GM18499 (cell line): Measurements from ENCODE around the gene CLPTM1L.
"Not testable (repeated sequence)": the region's sequence is repeated elsewhere in the genome, so short reads cannot be mapped to it uniquely, and the experiment has no call there.

Experiments used
- ATAC-seq: cut with Tn5 transposase; IDR thresholded peaks from one replicate; pipeline ENCODE4 v1.9.1; 2021; ENCODE audit warnings: moderate number of reproducible peaks; ENCODE audit not compliant: insufficient read depth, unreplicated experiment

The CLPTM1L gene

GRCh38 chr5:1294835-1295649 lies 49.9 kb downstream of the CLPTM1L start, which contains the start of gene TERT:
TERT (minus strand) TSS chr5:1295068; CDS start chr5:1294989, 79 bp downstream.
- ATAC-seq: no peak

DNA sequence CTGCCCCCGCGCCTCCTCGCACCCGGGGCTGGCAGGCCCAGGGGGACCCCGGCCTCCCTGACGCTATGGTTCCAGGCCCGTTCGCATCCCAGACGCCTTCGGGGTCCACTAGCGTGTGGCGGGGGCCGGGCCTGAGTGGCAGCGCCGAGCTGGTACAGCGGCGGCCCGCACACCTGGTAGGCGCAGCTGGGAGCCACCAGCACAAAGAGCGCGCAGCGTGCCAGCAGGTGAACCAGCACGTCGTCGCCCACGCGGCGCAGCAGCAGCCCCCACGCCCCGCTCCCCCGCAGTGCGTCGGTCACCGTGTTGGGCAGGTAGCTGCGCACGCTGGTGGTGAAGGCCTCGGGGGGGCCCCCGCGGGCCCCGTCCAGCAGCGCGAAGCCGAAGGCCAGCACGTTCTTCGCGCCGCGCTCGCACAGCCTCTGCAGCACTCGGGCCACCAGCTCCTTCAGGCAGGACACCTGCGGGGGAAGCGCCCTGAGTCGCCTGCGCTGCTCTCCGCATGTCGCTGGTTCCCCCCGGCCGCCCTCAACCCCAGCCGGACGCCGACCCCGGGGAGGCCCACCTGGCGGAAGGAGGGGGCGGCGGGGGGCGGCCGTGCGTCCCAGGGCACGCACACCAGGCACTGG lies 50.6 kb downstream of the CLPTM1L start:
- ATAC-seq: no peak

DNA sequence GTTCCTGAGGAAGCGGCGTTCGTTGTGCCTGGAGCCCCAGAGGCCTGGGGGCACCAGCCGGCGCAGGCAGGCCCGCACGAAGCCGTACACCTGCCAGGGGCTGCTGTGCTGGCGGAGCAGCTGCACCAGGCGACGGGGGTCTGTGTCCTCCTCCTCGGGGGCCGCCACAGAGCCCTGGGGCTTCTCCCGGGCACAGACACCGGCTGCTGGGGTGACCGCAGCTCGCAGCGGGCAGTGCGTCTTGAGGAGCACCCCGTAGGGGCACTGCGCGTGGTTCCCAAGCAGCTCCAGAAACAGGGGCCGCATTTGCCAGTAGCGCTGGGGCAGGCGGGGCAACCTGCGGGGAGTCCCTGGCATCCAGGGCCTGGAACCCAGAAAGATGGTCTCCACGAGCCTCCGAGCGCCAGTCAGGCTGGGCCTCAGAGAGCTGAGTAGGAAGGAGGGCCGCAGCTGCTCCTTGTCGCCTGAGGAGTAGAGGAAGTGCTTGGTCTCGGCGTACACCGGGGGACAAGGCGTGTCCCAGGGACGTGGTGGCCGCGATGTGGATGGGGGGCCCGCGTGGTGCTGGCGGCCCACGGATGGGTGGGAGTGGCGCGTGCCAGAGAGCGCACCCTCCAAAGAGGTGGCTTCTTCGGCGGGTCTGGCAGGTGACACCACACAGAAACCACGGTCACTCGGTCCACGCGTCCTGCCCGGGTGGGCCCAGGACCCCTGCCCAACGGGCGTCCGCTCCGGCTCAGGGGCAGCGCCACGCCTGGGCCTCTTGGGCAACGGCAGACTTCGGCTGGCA lies 51.3 kb downstream of the CLPTM1L start:
- no peak for ATAC-seq

DNA sequence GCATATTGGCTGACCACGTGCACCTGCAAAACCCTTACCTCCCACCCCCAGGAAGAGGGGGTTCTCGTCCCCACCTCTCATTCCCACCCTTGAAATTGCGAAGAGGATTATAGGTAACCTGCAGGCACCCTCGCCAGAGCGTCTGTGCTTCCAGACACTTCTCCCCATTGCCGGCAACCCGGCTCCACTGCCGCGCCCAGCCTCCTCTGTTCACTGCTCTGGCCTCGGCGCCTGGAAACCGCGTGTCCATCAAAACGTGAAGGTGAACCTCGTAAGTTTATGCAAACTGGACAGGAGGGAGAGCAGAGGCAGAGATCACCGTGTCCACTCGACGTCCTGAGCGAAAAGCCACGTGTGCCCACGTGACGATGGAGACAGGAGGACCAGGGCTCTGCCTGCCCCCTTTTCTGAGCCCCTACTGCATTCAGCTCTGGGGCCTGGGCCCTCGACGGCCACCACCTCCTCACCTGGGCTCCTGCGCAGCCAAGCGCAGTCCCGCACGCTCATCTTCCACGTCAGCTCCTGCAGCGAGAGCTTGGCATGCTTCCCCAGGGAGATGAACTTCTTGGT lies 52.0 kb downstream of the CLPTM1L start:
- ATAC-seq: no peak

DNA sequence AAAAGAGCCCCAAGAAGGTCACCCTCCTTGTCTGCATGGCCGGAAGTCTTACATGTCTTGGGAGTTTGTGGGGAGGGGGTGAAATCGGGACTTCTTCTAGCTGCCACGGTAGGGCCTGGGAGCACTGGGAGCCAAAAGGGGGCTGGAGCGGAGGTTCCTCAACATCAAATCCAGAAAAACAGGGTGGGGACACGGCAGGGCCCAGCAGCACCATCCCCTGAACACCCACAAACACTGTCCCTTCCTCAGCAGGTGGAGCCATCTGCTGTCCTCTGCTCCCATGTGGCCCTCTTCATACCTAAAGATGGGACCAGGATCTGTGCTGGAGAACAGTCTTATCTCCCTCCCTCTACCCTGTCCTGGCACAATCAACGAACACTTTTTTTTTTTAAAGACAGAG lies 52.8 kb downstream of the CLPTM1L start:
- ATAC-seq: no peak

DNA sequence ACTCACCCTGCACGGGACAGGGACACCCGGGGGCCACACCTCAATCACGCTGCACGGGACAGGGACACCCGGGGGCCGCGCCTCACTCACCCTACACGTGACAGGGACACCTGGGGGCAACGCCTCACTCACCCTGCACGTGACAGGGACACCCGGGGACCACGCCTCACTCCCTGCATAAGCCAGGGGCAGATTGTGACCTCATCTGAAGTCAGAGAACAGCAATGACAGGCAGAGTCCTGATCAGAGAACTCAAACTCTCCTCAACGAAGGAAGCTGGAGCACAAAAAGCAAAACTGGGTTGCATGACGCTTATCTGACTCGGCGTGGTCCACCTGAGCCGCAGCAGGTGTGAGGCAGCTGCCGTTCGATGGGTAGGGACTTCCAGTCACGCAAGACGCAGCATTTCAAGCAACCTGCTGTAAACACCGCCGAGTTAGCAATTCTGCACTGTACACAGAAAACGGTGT lies 53.3 kb downstream of the CLPTM1L start:
- ATAC-seq: no peak

DNA sequence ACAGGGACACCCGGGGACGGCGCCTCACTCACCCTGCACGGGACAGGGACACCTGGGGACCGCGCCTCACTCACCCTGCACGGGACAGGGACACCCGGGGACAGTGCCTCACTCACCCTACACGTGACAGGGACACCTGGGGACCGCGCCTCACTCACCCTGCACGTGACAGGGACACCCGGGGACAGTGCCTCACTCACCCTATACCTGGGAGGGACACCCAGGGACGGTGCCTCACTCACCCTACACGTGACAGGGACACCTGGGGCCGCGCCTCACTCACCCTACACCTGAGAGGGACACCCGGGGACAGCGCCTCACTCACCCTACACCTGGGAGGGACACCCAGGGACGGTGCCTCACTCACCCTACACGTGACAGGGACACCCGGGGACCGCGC lies 53.9 kb downstream of the CLPTM1L start:
- not testable (repeated sequence) for ATAC-seq

- ATAC-seq: not testable (repeated sequence)
Observed at GRCh38 chr5:1289559-1289958, 55.3 kb downstream of the CLPTM1L start.

DNA sequence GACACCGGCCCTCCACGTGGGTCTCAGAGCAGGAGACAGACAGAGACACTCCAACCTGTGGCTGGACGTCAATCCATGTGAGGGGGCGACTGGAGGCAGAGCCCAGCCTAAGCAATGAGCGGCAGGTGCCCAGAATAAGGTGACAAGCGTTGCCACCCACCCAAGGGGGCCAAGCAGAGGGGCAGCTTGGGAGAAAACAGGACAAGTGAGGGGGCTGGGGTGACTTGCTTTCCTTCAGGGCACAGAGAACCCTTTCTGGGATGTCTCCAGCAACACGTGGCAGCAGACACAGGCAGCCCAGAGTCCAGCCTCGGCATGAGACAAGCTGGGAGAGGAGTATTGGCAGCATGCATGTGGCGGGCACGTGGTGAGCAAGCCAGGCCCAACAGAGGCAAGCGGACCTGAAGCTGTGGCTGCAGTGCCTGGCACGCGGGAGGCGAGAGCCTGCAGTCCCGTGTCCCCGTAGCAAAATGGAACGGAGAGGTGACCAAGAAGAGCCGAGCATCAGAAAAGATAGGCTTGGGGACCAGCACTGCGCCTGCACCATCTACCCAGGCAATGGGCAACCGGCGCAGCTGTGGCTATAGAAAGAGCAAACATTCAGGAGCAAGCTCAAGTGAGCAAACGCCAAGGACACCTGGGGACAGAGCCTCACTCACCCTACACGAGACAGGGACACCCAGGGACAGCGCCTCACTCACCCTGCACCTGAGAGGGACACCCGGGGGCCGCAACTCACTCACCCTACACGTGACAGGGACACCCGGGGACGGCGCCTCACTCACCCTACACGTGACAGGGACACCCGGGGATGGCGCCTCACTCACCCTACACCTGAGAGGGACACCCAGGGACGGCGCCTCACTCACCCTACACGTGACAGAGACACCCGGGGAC lies 56.2 kb downstream of the CLPTM1L start:
- ATAC-seq: no peak

DNA sequence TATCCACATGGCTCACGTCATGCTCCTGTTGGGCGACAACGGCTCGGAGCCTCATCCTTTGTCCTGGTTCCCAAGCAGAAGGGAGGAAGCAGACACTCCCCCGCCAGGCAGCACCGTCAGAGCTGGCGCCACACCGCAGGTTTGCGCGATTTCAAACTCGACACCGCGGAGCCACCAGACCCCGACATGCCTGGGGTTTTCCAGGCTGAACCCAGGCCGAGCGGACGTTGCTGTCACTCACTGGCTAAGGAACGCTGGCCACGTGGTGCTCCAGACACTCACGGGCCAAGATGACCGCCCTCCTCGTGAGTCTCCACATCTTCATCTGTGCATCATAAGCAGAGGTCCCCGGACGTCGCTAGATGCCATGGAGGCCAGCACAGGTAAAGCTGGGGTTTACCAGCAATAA lies 59.0 kb downstream of the CLPTM1L start:
- ATAC-seq: no peak

DNA sequence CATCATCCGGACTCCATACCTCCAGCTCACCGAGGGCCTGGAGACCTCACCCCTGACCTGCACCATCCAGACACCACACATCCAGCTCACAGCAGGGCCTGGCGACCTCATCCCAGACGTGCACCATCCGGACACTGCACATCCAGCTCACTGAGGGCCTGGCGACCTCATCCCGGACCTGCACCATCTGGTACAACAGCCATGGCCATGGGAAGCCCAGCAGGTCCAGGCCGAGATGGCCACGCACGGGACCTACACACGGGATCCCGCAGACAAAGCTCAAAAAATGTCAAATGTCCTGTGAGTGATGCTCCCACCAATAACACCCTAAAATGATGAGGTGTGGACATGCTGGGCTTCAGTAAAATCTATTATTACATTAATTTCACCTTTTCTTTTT lies 59.8 kb downstream of the CLPTM1L start:
- ATAC-seq: no peak

GRCh38 chr5:1284336-1284970 lies 60.4 kb downstream of the CLPTM1L start:
- not testable (repeated sequence) for ATAC-seq

GRCh38 chr5:1283729-1284041 lies 61.2 kb downstream of the CLPTM1L start:
- ATAC-seq: not testable (repeated sequence)

- not testable (repeated sequence) for ATAC-seq
Observed at GRCh38 chr5:1282993-1283728, 61.7 kb downstream of the CLPTM1L start.

DNA sequence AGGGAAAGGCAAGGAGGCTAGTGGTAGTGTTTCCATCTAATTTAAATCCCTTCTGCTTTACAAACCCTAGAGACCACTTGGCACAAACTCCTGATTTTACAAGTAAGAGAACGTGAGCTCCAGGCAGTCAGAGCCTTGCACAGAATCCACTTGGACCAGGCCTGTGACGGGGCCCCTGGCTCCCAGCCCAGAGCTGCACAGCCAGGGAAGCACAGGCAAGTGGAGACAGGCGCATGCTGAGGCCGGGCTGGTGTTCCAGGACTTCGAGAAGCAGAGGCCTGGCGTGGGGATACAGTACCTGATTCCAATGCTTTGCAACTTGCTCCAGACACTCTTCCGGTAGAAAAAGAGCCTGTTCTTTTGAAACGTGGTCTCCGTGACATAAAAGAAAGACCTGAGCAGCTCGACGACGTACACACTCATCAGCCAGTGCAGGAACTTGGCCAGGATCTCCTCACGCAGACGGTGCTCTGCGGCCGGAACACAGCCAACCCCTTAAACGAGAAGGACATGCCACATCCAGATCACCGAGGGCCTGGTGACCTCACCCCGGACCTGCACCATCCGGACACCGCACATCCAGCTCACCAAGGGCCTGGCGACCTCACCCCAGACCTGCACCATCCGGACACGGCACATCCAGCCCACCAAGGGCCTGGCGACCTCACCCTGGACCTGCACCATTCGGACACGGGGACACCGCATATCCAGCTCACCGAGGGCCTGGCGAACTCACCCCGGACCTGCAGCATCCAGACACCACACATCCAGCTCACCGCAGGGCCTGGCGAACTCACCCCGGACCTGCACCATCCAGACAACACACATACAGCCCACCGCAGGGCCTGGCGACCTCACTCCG lies 62.5 kb downstream of the CLPTM1L start:
- ATAC-seq: no peak

GRCh38 chr5:1281038-1281882 lies 63.6 kb downstream of the CLPTM1L start:
- ATAC-seq: no peak
